SK-N-MC (cell line): ENCODE measurements around the gene SGMS1.

Source experiments
- EZH2 ChIP-seq: fragments of 200-600 bp; sonication (generic); IDR thresholded peaks from one replicate; pipeline ENCODE4 v1.6.1; 2017; ENCODE audit warnings: antibody characterized with exemption
- FOXP2 ChIP-seq: optimal IDR thresholded peaks from 2 replicates; pipeline ENCODE3; 2011; ENCODE audit warnings: mild to moderate bottlenecking, moderate library complexity; ENCODE audit not compliant: insufficient read depth; ENCODE audit errors: extremely low read length, control extremely low read depth
- POLR2AphosphoS5 ChIP-seq: IDR thresholded peaks from 2 replicates; pipeline ENCODE4 v1.6.1; 2012; ENCODE audit warnings: mild to moderate bottlenecking, low read depth, low read length, borderline replicate concordance

- TF ChIP-seq EZH2 (no peak), POLR2AphosphoS5 (no peak), FOXP2 (no peak)
These were observed 83.5 kb downstream of the SGMS1 start for GRCh38 chr10:50540069-50540825.
